ENCODE results near the gene NCKAP5. TPM values are rescaled to one million over a fixed set of nuclear protein-coding genes. Genes with fewer than 3 reads are reported as not detected.

NCKAP5 gene
- total RNA-seq, 1 donor from 2014 or later, result 27.9 TPM

DNA sequence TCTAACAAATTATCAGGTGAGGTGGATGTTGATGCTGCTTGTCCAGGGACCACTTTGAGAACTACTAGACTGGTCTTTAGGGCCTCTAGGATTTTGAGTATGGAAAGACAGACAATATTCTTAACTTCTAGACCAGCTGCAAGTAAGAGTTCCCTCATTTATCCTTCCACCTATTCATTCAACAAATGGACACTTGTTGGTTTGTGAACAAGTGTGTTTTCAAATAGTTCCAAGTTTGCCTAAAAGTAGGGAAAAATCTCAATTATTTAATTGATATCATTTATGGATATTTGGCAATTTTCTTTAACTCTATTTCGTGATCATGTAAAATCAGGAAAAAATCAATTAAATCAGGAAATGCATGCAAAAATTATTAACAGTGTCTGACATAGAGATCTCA lies 245.4 kb downstream of the NCKAP5 start:
- TF ChIP-seq, protein P1, sequence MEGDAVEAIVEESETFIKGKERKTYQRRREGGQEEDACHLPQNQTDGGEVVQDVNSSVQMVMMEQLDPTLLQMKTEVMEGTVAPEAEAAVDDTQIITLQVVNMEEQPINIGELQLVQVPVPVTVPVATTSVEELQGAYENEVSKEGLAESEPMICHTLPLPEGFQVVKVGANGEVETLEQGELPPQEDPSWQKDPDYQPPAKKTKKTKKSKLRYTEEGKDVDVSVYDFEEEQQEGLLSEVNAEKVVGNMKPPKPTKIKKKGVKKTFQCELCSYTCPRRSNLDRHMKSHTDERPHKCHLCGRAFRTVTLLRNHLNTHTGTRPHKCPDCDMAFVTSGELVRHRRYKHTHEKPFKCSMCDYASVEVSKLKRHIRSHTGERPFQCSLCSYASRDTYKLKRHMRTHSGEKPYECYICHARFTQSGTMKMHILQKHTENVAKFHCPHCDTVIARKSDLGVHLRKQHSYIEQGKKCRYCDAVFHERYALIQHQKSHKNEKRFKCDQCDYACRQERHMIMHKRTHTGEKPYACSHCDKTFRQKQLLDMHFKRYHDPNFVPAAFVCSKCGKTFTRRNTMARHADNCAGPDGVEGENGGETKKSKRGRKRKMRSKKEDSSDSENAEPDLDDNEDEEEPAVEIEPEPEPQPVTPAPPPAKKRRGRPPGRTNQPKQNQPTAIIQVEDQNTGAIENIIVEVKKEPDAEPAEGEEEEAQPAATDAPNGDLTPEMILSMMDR (conservative IDR thresholded peaks at IDR 0.05), result no peak
- Mint-ChIP-seq H3K27me3 (ENCODE audit: low read depth) (no peaks in the 10 kb centered on the region), H3K27ac (ENCODE audit: unreplicated experiment) (no peak overlapping the region), H3K36me3 (ENCODE audit: low read depth) (peaks cover 3% of the 10 kb centered on the region), H3K4me1 (peaks cover 6% of the 10 kb centered on the region), H3K4me3 (no peak overlapping the region), H3K9me3 (no peaks in the 10 kb centered on the region)
- no peak for DNase-seq (ENCODE audit: low read depth, low spot score)

DNA sequence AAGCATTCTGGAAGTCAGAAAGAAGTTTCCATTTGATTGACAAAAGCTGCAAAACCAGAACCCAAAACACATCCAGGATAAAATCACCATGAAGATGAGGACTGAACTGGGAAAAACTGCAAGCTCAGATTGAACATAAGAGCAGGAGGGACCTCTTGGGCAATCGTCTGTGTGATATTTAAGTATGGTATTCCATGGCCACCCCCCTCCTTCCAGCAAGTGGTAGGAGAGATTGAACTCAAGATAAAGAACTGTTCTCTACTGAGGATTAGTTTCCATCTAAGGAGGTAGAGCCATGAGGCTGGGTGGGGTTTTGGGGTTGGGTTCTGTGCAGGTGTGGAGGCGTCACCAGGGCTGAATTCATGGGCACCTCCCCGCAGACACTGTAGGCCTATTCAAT lies 251.1 kb downstream of the NCKAP5 start:
- no peak overlapping the region for H3K4me3 Mint-ChIP-seq
- H3K36me3 Mint-ChIP-seq (ENCODE audit: low read depth), result peaks cover 11% of the 10 kb centered on the region
- H3K27ac Mint-ChIP-seq (ENCODE audit: unreplicated experiment), result no peak overlapping the region
- TF ChIP-seq, protein P1 (conservative IDR thresholded peaks at IDR 0.05), result no peak
- no peaks in the 10 kb centered on the region for H3K27me3 Mint-ChIP-seq (ENCODE audit: low read depth)
- H3K9me3 Mint-ChIP-seq, result peaks cover 6% of the 10 kb centered on the region
- peaks cover 12% of the 10 kb centered on the region for H3K4me1 Mint-ChIP-seq
- DNase-seq (ENCODE audit: low read depth, low spot score), result no peak

DNA sequence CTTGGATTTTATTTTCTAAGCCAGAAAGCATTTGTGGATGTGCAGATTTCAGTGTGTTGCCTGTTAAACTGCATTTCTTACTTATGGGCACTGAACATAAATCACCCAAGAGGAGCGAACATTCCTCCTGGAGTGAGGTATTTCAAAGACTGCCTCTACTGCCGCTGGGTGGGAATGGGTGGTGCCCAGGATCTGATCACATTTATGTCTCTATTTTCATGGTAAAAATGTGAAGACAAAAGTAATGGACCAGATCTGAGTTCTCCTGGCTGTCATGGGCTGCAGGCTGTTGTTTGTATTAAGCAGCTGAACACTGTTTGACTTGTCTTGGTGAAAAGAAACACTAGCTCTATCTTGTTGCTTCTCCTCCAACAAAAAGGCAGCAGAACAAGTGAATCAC lies 251.7 kb downstream of the NCKAP5 start:
- Mint-ChIP-seq H3K4me3 (no peak overlapping the region), H3K27ac (ENCODE audit: unreplicated experiment) (no peak overlapping the region), H3K27me3 (ENCODE audit: low read depth) (no peaks in the 10 kb centered on the region), H3K4me1 (peaks cover 12% of the 10 kb centered on the region), H3K36me3 (ENCODE audit: low read depth) (peaks cover 9% of the 10 kb centered on the region), H3K9me3 (peaks cover 6% of the 10 kb centered on the region)
- TF ChIP-seq, protein P1 (conservative IDR thresholded peaks at IDR 0.05), result no peak
- DNase-seq (ENCODE audit: low read depth, low spot score), result no peak

DNA sequence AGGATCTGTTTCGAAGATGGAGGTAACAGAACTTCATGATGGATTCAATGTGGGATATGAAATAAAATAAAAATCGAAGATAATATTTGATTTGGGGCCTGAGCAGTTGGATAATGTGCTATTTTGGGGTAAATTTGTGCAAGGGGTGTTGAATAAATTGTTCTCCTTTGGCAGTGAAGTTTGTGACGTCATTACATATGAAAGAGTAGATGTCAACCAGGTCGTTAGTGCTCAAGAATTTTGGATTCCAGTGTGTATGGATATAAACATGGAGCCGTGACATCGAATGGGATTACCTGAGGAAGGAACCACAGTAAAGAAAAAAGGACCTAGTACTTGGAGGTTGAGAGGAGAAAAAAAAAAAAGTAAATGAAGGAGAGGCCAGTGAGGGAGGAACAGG lies 253.0 kb downstream of the NCKAP5 start:
- TF ChIP-seq, protein P1 (conservative IDR thresholded peaks at IDR 0.05), result no peak
- no peak for DNase-seq (ENCODE audit: low read depth, low spot score)
- peaks cover 14% of the 10 kb centered on the region for H3K36me3 Mint-ChIP-seq (ENCODE audit: low read depth)
- no peak overlapping the region for H3K27ac Mint-ChIP-seq (ENCODE audit: unreplicated experiment)
- H3K27me3 Mint-ChIP-seq (ENCODE audit: low read depth), result no peaks in the 10 kb centered on the region
- peaks cover 12% of the 10 kb centered on the region for H3K4me1 Mint-ChIP-seq
- no peak overlapping the region for H3K4me3 Mint-ChIP-seq
- H3K9me3 Mint-ChIP-seq, result peaks cover 9% of the 10 kb centered on the region

DNA sequence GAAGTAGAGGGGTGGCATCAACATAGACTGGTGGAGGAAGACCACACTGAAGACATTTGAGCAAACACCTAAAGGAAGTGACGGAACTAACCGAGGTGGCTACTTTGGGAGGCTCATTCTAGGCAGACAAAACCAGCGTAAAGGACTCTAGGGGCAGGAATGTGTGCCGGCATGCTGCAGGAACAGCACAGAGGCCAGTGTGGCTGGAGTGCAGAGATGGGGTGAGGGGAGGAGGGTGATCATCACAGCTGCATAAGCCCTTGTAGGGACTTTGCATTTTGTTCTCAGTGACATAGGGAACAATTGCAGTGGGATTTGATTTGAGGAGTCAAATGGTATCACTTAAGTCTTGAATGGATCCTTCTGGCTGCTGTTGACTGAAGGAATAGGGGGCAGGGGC lies 253.5 kb downstream of the NCKAP5 start:
- H3K36me3 Mint-ChIP-seq (ENCODE audit: low read depth), result peaks cover 14% of the 10 kb centered on the region
- no peak for DNase-seq (ENCODE audit: low read depth, low spot score)
- H3K27me3 Mint-ChIP-seq (ENCODE audit: low read depth), result no peaks in the 10 kb centered on the region
- TF ChIP-seq, protein P1 (conservative IDR thresholded peaks at IDR 0.05), result no peak
- no peak overlapping the region for H3K27ac Mint-ChIP-seq (ENCODE audit: unreplicated experiment)
- H3K4me3 Mint-ChIP-seq, result no peak overlapping the region
- peaks cover 12% of the 10 kb centered on the region for H3K4me1 Mint-ChIP-seq
- peaks cover 9% of the 10 kb centered on the region for H3K9me3 Mint-ChIP-seq

All from neural crest cell (in vitro differentiated cells).